RWPE1 (cell line): ENCODE measurements around the gene HAUS2.

Source experiments
- CTCF ChIA-PET: fragments of 350-600 bp; sonication (Branson Sonifier 250); formaldehyde crosslinking; extraction: SDS; loops from one replicate; lab custom pipeline; 2021; lab: Yijun Ruan, JAX
- POLR2A ChIA-PET: fragments of 400-600 bp; formaldehyde crosslinking; extraction: SDS; loops from one replicate; lab custom pipeline; 2020; ENCODE audit warnings: antibody characterized with exemption; ENCODE audit not compliant: low non-redundant PET; lab: Yijun Ruan, JAX
- DNase-seq: peaks from one replicate; pipeline ENCODE4 v3.0.0; 2012; ENCODE audit warnings: low spot score
- H3K27ac ChIP-seq: fragments of 450-650 bp; 2 replicates; pipeline ENCODE4 v1.5.1; 2017
- CTCF ChIP-seq: fragments of 450-650 bp; conservative IDR thresholded peaks from 2 replicates; pipeline ENCODE4 v1.5.1; 2017; ENCODE audit warnings: low read depth, mild to moderate bottlenecking

HAUS2 gene

GRCh38 chr15:42508263-42508690 lies 40.4 kb upstream of the HAUS2 start:
- no peak for DNase-seq
- no peak overlapping the region for H3K27ac ChIP-seq
- CTCF ChIA-PET, result no interaction called here
- no peak for TF ChIP-seq CTCF
- POLR2A ChIA-PET, result no interaction called here

GRCh38 chr15:42510258-42511006 lies 38.2 kb upstream of the HAUS2 start:
- CTCF ChIA-PET, result interaction anchor here (0.6 to 1.0 kb wide), 3 partner anchors 52 to 737 kb away, joined by 3 to 4 read pairs (median 3); no protein-coding TSS in a partner anchor
- POLR2A ChIA-PET, result no interaction called here
- TF ChIP-seq CTCF, result no peak
- H3K27ac ChIP-seq, result 0 out of 2 replicates have a peak overlapping the region, but pooled peaks have one; percentile 3
- peak; percentile 4 for DNase-seq

GRCh38 chr15:42511007-42511391 lies 37.6 kb upstream of the HAUS2 start:
- DNase-seq, result peak; percentile 62
- TF ChIP-seq CTCF, result no peak
- no peak overlapping the region for H3K27ac ChIP-seq
- ChIA-PET CTCF (interaction anchor here (0.6 to 1.0 kb wide), 2 partner anchors 51 to 709 kb away, joined by 3 to 4 read pairs; no protein-coding TSS in a partner anchor), POLR2A (no interaction called here)

- ChIA-PET CTCF (no interaction called here), POLR2A (interaction anchor here (0.6 kb wide), 1 partner anchor 358 kb away, joined by 4 read pairs; no protein-coding TSS in a partner anchor)
- no peak for TF ChIP-seq CTCF
- DNase-seq, result no peak
- no peak overlapping the region for H3K27ac ChIP-seq
These were observed 25.3 kb upstream of the HAUS2 start for GRCh38 chr15:42523331-42523730.

- DNase-seq, result no peak
- ChIA-PET CTCF (interaction anchor here (0.6 kb wide), 2 partner anchors 10 to 821 kb away, joined by 3 to 4 read pairs; no protein-coding TSS in a partner anchor), POLR2A (no interaction called here)
- TF ChIP-seq CTCF, result no peak
- H3K27ac ChIP-seq, result no peak overlapping the region
These were observed 19.7 kb upstream of the HAUS2 start for GRCh38 chr15:42528970-42529369.

GRCh38 chr15:42533246-42533645 lies 15.4 kb upstream of the HAUS2 start:
- no peak for DNase-seq
- no peak overlapping the region for H3K27ac ChIP-seq
- TF ChIP-seq CTCF, result no peak
- ChIA-PET POLR2A (no interaction called here), CTCF (no interaction called here)
